ENCODE measurements around the gene CFAP300.

DNA sequence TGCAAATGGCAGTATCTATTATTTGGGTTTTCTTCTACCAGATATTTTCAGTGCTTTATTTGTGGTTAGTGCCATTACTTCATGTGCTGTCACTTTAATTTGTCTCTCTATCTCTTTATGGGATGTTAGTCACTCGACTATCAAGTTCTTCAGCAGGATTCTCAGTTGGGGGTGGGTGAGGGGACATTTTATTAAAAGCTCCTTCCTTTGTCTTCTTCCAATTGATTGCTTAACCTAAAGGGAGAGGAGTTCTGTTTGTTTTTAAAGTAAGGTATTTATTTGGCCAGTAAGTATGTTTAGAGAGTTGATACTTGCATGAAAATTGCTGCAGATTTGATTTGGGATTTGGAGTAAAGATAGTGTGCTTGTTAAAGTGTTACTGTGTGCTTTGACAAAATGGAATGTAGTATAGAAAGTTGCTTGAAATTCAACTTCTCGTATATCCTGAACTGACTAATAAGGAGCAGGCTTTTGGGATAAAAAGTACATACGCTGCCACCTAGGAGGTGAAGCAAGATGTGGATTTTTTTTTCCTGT lies 73.3 kb downstream of the CFAP300 start:
- TF ChIP-seq, protein P1, sequence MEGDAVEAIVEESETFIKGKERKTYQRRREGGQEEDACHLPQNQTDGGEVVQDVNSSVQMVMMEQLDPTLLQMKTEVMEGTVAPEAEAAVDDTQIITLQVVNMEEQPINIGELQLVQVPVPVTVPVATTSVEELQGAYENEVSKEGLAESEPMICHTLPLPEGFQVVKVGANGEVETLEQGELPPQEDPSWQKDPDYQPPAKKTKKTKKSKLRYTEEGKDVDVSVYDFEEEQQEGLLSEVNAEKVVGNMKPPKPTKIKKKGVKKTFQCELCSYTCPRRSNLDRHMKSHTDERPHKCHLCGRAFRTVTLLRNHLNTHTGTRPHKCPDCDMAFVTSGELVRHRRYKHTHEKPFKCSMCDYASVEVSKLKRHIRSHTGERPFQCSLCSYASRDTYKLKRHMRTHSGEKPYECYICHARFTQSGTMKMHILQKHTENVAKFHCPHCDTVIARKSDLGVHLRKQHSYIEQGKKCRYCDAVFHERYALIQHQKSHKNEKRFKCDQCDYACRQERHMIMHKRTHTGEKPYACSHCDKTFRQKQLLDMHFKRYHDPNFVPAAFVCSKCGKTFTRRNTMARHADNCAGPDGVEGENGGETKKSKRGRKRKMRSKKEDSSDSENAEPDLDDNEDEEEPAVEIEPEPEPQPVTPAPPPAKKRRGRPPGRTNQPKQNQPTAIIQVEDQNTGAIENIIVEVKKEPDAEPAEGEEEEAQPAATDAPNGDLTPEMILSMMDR (IDR thresholded peaks at IDR 0.05) = no peak
- TF ChIP-seq POLR2A (IDR thresholded peaks at IDR 0.05) = no peak

All from esophagus squamous epithelium (tissue), 4 donors.